GM13976 (cell line): Measurements from ENCODE around the gene ZGPAT.

ENCODE experiments used
- DNase-seq: peaks from one replicate; pipeline ENCODE4 v3.0.0; 2012; ENCODE audit warnings: low spot score
- in situ Hi-C: fragments of 300-500 bp; cut with MboI; formaldehyde crosslinking; loops from one replicate; pipeline ENCODE4 v1.12.0; 2022; ENCODE audit warnings: low sequenced_read_pairs, mixed read lengths, inconsistent platforms; ENCODE audit not compliant: unreplicated experiment
- TF ChIP-seq, protein P1 (sequence below): IDR thresholded peaks from 2 replicates; pipeline ENCODE4 v1.5.1; 2012; ENCODE audit warnings: borderline replicate concordance, mild to moderate bottlenecking; ENCODE audit not compliant: insufficient read depth; ENCODE audit errors: extremely low read depth, missing control alignments, control extremely low read depth

ZGPAT gene

DNA sequence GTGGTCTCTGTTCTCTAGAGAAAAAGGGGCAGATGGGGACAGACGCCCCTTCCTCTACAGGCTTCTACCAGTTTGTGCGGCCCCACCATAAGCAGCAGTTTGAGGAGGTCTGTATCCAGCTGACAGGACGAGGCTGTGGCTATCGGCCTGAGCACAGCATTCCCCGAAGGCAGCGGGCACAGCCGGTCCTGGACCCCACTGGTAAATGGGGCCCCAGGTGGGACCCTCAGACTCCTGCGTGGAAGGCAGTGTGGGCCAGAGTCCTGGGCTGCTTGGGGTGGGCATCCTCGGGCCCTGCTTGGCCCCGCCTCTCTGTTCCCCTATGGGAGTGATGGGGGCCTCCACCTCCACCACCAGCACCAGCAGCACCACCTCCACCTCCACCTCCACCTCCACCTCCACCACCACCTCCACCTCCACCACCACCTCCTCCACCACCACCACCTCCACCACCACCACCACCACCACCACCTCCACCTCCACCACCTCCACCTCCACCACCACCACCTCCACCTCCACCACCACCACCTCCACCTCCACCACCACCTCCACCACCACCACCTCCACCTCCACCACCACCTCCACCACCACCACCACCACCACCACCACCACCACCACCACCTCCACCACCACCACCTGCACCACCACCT lies 14.6 kb upstream of the ZGPAT start:
- in situ Hi-C loops: no loop called here
- TF ChIP-seq, protein P1, sequence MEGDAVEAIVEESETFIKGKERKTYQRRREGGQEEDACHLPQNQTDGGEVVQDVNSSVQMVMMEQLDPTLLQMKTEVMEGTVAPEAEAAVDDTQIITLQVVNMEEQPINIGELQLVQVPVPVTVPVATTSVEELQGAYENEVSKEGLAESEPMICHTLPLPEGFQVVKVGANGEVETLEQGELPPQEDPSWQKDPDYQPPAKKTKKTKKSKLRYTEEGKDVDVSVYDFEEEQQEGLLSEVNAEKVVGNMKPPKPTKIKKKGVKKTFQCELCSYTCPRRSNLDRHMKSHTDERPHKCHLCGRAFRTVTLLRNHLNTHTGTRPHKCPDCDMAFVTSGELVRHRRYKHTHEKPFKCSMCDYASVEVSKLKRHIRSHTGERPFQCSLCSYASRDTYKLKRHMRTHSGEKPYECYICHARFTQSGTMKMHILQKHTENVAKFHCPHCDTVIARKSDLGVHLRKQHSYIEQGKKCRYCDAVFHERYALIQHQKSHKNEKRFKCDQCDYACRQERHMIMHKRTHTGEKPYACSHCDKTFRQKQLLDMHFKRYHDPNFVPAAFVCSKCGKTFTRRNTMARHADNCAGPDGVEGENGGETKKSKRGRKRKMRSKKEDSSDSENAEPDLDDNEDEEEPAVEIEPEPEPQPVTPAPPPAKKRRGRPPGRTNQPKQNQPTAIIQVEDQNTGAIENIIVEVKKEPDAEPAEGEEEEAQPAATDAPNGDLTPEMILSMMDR: no peak
- DNase-seq: no peak

DNA sequence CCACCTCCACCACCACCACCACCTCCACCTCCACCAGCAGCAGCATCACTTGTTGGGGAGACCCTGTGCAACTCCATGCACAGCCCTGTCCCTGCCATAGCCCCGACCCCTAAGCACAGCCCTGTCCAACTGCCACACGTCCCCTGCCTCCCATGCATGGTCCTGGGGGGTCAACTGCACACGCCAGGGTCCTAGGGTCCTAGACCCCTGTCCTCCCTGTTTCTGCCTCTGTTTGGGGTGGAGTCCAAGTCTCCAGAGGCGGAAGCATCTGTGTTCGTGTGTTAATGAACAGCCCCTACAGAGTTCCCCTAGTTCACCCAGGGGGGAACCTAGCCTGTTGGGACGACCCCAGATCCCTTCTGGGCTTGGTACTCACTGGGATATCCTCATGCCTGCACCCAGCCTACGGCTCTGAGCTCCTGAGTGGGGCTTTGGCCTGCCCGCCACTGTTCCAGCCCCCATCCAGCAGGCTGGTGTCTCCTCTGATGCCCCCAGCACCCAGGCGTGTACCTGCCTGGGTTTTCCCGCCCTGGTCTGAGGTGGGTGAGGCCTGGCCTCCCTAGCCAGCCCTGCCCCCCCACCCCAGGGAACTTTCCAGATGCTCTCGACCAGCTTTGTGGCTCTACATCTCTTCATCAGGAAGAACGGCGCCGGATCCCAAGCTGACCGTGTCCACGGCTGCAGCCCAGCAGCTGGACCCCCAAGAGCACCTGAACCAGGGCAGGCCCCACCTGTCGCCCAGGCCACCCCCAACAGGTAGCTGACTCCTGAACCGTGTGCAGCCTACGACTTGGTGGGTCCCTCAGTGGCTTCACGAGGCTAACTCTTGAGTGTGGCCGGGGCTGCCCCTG lies 13.9 kb upstream of the ZGPAT start:
- no peak for DNase-seq
- TF ChIP-seq, protein P1: no peak
- in situ Hi-C loops: no loop called here

DNA sequence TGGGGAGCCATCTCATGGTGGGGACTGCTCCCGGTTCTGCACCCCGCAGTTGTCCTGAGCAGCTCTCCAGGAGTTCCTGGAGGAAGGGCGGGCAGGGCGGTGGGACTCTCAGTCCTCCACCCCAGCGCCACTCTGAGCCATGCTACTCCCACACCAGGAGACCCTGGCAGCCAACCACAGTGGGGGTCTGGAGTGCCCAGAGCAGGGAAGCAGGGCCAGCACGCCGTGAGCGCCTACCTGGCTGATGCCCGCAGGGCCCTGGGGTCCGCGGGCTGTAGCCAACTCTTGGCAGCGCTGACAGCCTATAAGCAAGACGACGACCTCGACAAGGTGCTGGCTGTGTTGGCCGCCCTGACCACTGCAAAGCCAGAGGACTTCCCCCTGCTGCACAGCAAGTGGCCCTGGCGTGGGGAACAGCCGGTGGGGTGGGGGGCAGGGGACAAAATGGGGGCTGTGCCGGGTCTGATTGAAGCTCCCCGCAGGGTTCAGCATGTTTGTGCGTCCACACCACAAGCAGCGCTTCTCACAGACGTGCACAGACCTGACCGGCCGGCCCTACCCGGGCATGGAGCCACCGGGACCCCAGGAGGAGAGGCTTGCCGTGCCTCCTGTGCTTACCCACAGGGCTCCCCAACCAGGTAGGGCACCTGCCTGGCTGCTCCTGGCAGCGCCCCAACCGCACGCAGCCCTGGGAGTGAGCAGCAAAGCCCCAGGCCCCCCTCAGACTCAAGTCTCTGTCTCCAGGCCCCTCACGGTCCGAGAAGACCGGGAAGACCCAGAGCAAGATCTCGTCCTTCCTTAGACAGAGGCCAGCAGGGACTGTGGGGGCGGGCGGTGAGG lies 13.0 kb upstream of the ZGPAT start:
- in situ Hi-C loops: no loop called here
- TF ChIP-seq, protein P1: no peak
- DNase-seq: no peak

DNA sequence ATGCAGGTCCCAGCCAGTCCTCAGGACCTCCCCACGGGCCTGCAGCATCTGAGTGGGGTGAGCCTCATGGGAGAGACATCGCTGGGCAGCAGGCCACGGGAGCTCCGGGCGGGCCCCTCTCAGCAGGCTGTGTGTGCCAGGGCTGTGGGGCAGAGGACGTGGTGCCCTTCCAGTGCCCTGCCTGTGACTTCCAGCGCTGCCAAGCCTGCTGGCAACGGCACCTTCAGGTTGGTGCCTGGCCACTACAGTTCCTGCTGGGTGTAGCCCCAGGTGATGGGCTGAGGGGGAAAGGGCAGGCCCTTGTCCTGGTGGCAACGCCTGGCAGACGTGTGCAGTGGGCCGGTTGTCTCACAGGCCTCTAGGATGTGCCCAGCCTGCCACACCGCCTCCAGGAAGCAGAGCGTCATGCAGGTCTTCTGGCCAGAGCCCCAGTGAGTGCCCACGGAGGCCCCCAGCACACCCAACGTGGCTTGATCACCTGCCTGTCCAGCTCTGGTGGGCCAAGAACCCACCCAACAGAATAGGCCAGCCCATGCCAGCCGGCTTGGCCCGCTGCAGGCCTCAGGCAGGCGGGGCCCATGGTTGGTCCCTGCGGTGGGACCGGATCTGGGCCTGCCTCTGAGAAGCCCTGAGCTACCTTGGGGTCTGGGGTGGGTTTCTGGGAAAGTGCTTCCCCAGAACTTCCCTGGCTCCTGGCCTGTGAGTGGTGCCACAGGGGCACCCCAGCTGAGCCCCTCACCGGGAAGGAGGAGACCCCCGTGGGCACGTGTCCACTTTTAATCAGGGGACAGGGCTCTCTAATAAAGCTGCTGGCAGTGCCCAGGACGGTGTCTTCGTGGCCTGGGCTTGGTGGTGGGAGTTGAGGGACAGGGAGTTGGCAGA lies 12.2 kb upstream of the ZGPAT start:
- no peak for DNase-seq
- in situ Hi-C loops: no loop called here
- TF ChIP-seq, protein P1: no peak

DNA sequence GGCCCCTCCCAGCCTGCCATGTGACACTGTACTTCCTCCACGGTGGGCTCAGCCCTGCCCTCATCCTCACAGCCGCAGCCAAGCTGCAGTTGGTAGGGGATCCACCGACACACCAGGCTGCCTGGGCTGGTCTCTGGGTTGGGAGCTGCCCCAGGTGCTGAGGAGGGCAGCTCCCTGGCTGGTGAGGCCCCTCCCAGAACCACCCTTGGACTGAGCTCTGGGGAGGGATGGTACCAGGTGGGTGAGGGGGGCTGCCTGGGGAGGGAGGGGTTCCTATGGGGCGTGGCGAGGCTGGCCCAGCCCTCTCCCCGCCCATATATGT lies 11.6 kb upstream of the ZGPAT start:
- in situ Hi-C loops: no loop called here
- TF ChIP-seq, protein P1: no peak
- no peak for DNase-seq
